GM23338 (cell line): ENCODE measurements around the gene EFTUD2.

Experiments used
- CREB1 ChIP-seq: fragments of 250-450 bp; sonication (Bioruptor Pico); IDR thresholded peaks from 2 replicates; pipeline ENCODE4 v1.5.0; 2020; ENCODE audit warnings: low read depth, mild to moderate bottlenecking, moderate library complexity
- CTCF ChIP-seq, 2 experiments: fragments of 200-600 bp in 1 of 2; sonication (generic) in 1 of 2; conservative IDR thresholded peaks; 2 replicates each; pipeline versions ENCODE4 v1.5.1 to v1.6.1; 2016 to 2017; ENCODE audit warnings: antibody characterized with exemption in 2 of 2, low read depth in 2 of 2, mild to moderate bottlenecking in 2 of 2, moderate library complexity in 1 of 2
- ETS1 ChIP-seq: IDR thresholded peaks from 2 replicates; pipeline ENCODE4 v1.6.1; 2016; ENCODE audit warnings: antibody characterized with exemption
- EZH2 ChIP-seq: fragments of 200-600 bp; sonication (generic); IDR thresholded peaks from one replicate; pipeline ENCODE4 v1.8.0; 2017; ENCODE audit warnings: antibody characterized with exemption, mild to moderate bottlenecking, low read depth; ENCODE audit not compliant: unreplicated experiment
- EZH2phosphoT487 ChIP-seq: fragments of 200-600 bp; sonication (generic); IDR thresholded peaks from one replicate; pipeline ENCODE4 v1.8.1; 2018; ENCODE audit warnings: antibody characterized with exemption; ENCODE audit not compliant: unreplicated experiment
- JUNB ChIP-seq: IDR thresholded peaks from one replicate; pipeline ENCODE4 v1.6.1; 2016; ENCODE audit warnings: antibody characterized with exemption; ENCODE audit not compliant: unreplicated experiment
- NANOG ChIP-seq: IDR thresholded peaks from 2 replicates; pipeline ENCODE4 v1.6.1; 2016; ENCODE audit warnings: antibody characterized with exemption, borderline replicate concordance
- POLR2AphosphoS5 ChIP-seq: IDR thresholded peaks from 2 replicates; pipeline ENCODE4 v1.6.1; 2016; ENCODE audit warnings: antibody characterized with exemption, low read depth
- REST ChIP-seq: IDR thresholded peaks from one replicate; pipeline ENCODE4 v1.6.1; 2018; ENCODE audit warnings: antibody characterized with exemption; ENCODE audit not compliant: unreplicated experiment
- STAT1 ChIP-seq: IDR thresholded peaks from one replicate; pipeline ENCODE4 v1.6.1; 2016; ENCODE audit warnings: antibody characterized with exemption; ENCODE audit not compliant: unreplicated experiment
- ZNF114 ChIP-seq: fragments of 250-450 bp; sonication (Bioruptor Pico); IDR thresholded peaks from 2 replicates; pipeline ENCODE4 v1.5.0; 2020; ENCODE audit warnings: mild to moderate bottlenecking, moderate library complexity
- ZNF331 ChIP-seq: fragments of 250-450 bp; sonication (Bioruptor Pico); IDR thresholded peaks from 2 replicates; pipeline ENCODE4 v1.5.0; 2020; ENCODE audit warnings: low read depth, mild to moderate bottlenecking, moderate library complexity
- ZNF462 ChIP-seq: fragments of 250-450 bp; sonication (Bioruptor Pico); IDR thresholded peaks from 2 replicates; pipeline ENCODE4 v1.5.0; 2020; ENCODE audit warnings: mild to moderate bottlenecking, moderate library complexity

GRCh38 chr17:44884941-44885340 is 14.3 kb downstream of the EFTUD2 start:
- TF ChIP-seq CTCF (conservative IDR thresholded peaks at IDR 0.05; ENCODE audit: low read depth in 2 of 2), result no peak
- TF ChIP-seq EZH2phosphoT487, result no peak
- TF ChIP-seq NANOG, result no peak
- no peak for TF ChIP-seq REST
- TF ChIP-seq EZH2, result no peak
- no peak for TF ChIP-seq POLR2AphosphoS5
- TF ChIP-seq STAT1, result no peak
- no peak for TF ChIP-seq JUNB
- TF ChIP-seq CREB1 (CRISPR knock-in tag), result no peak
- TF ChIP-seq ZNF462 (CRISPR knock-in tag), result no peak
- no peak for TF ChIP-seq ZNF114 (CRISPR knock-in tag)
- no peak for TF ChIP-seq ETS1
- TF ChIP-seq ZNF331 (CRISPR knock-in tag), result no peak
